ENCODE measurements around the gene ARAP1. TPM values are rescaled to one million over a fixed set of nuclear protein-coding genes. Genes with fewer than 3 reads are reported as not detected.
"Not testable (repeated sequence)": the region's sequence is repeated elsewhere in the genome, so short reads cannot be mapped to it uniquely, and the experiment has no call there.

The ARAP1 gene
- 54.4 and 61.7 TPM in 2 replicates for total RNA-seq (2014; rRNA removed; shearing (Covaris generic))

DNA sequence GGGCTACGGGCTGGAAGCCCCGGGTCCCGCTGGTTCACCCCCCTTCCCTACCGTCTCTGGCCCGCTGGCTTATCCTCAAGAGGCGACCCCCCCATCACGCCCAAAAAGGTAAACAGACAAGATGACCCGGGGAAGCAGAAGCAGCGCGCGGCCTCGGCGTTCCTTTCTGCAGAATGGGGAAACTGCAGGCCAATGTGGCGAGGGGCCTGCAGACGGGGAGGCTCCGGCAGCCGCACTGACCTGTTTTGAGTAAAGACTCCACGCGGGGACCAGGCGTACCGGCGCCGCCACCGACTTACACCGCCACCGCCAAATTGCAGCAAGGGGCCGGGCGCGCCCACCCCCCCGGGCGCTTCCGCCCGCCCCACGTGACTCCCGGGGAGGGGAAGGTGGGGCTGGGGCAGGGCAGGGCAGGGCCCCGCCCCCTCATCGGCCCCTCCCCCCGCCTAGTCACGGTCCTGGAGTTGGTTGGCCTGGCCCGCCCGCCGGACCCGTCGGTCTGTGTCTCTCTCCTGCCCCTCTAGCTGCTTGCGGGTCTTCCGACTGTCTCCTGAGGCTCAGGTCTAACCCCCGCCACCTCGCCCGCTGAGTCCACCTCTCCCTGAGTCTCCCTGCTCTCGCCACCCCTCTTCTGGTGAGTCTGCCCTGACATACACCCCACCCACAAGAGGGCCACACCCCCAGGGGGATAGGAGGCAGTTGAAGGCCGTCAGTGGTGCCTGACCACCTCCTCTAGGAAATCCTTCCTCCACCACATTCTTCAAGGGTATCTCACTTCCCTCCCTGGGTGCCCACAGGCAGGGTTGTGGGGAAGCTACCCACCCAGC, at the start of gene ARAP1:
TSS of gene ARAP1 (minus strand) at position 321 of the 827 bp plus-strand sequence. CDS start 25,280 bp downstream, outside the sequence.
- peak; percentile 94 for DNase-seq (ENCODE audit: low spot score)

DNA sequence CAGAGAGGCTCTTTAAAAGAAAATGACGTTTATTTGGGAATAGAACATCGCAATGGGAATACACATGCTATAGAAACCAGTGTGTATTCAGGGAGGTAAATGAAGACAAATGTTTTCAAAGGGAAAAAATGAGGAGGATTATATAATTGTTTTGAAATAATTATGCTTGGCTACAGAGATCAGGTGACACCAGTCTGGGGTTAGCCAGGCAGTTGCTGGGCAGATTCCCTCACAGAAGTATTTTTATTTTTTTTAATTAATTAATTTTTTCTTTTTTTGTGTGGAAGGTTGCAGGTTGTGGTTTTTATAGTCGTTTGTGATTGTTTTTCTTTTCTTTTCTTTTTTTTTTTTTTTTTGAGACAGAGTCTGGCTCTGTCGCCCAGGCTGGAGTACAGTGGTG, 47.2 kb upstream of the ARAP1 start:
- DNase-seq (ENCODE audit: low spot score) = no peak

DNA sequence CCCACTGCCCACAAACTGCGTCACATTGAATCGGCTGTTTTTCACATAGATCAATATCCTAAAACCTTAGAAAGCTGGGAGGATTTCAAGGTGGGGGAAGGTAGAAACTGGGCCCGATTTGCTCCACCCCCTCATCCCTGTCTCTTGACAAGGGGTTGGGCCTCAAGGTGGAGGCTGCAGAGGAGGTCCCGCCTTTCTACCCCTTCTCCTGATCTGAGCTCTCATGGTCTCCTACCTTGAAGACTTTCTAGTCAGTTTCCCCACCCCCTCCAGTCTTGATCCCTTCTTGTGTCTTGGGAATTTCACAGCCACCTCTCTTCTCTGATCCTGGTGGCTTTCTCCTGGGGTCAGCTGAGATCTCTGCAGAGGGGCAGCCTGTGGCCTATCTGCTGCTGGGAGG, 46.2 kb upstream of the ARAP1 start:
- no peak for DNase-seq (ENCODE audit: low spot score)

DNA sequence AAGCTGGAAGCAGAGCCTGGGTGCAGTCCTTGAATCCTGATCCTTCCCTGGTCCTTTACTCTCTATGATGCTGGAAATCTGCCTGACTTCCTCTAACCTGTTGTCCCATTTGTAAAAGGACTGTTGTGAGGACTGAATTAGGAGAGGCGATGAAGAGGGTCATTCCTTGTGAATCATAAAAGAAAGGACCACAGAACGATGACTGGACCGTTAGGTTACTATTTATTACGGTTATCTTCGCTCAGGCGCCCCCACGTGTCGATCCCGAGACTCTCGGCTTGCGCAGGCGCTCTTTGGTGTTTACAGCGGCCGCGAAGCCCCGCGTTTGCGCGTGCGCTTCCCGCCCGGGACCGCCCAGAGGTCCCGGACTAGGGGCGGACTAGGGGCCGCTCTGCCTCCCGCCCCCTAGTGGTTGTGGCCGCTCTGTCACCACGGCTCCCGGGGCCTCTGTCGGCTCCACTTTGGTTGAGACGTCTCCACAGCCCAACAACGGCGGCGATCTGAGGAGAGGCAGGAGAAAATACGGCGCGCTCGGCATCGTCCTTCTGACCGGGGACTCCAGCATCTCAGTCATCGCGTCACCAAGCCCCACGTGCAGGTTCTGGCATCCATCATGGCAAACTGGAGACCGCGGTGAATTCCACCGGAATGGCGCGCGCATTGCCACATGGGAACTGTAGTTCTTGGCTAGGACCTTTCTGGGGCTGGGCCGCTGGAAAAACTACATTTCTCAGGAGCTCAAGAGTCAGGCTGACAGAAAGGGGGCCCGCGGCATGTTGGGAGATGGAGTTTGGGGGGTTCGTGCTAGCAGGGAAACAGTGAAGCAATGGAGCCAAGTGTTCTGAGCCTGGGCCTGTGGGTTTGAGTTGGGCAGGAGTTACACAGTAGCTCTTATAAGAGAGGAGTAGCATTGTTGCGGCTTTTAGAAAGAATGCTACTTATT, 41.5 kb upstream of the ARAP1 start, which contains the start of gene STARD10:
TSS of gene STARD10 (minus strand) at position 623 of the 943 bp plus-strand sequence. CDS start 12,866 bp downstream, outside the sequence.
- DNase-seq (ENCODE audit: low spot score) = peak; percentile 93

DNA sequence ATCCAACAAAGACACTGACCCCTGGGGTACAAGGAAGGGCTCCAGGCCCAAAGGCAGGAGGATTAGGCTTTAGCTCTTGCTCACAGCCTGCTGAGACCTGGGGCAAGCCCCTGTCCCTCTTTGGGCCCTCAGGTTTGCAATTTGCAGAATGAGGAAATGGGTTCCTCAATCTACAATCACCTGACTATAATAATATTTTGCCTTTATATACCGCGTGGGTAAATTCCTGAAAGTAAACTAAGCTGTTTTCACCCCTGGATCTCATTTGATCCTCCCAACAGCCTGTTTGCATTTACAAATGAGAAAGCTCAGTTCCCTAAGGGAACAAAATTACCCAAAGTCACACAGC, 40.8 kb upstream of the ARAP1 start:
- DNase-seq (ENCODE audit: low spot score) = no peak

DNA sequence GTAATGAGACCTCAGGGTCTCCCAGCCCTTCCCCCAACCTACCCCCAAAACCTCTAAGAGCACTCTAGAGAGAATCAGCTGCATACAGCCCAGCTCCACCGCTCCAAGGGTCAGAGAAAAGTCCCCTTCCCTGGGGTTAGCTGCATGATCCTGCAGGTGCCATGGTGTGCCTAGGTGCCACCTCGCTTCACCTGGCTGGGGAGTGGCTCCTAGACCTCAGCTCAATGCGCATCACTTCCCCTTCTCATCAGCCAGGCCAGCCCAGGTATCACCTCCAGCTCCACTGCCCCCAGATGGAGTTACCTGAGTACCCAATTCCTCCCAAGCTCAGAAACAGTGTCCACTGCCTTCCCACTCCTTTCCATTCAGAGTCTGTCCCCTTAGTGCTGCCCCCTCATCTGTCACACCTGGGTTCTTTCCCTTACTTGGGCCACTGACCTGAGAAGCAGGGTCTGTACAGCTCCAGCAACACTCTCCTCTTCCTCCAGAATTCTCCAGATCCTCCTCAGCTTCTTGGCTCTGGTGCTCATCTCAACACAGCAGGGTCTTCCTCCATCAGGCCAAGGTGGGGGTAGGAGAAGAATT, 40.3 kb upstream of the ARAP1 start:
- DNase-seq (ENCODE audit: low spot score) = no peak

DNA sequence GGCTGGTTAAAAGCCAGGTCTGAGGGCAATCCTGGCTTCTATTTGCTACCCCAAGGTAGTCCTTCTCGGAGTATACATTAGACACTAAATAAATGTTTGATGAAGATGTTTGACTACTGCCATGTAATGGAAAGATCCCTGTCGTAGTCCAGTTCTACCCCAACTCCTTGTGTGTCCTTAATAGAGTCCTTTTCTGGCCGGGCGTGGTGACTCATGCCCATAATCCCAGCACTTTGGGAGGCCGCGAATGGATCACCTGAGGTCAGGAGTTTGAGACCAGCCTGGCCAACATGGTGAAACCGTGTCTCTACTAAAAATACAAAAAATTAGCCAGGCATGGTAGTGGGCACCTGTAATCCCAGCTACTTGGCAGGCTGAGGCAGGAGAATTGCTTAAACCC, 39.0 kb upstream of the ARAP1 start:
- DNase-seq (ENCODE audit: low spot score) = not testable (repeated sequence)

DNA sequence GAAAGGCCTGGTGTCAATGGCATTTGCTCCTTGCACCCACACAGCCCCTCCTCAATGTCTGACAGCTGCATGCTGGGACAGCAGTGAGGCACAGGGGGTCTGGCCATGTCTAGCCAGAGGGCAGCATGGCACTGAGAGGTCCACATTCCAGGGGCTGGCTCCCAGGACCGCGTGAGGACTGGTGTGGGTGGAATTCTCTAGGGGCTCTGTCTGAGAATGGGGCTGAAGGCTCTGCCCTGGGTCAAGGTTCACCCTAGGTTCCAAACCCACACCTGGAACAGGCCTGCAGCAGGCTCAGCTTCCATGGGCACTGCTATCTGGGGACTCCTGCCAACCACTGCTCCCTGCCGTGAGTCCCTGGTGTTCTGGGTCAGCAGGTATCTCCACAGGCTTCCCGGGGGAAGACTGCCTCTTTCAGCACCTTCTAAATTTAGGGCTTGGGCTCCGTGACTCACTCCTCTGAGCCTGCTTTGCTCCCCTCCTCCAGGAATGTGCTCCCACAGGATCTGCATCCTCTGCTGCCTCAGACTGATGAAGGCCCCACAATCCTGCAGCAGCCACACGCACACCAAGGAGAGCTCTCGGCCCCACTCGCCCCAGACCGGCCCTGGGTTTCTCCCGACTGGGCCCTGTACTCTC, 37.4 kb upstream of the ARAP1 start:
- DNase-seq (ENCODE audit: low spot score) = peak; percentile 85

DNA sequence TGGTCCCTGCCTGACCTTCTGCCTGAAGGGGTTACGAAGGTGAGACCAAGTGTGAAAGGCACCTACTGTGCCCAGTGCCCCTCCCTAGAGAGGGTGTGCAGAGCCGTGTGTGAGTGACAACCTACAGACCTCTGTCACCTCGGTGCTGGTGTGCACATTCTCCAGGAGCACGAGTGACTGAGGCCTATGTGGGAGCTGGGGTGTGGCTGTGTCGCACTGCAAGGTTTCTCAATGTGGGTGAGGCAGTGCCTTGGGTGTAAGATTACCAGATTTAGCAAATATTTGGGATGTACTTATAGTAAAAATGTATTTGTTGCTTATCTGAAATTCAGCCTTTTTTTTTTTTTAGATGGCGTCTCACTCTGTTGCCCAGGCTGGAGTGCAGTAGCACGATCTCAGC, 36.0 kb upstream of the ARAP1 start:
- DNase-seq (ENCODE audit: low spot score) = no peak

DNA sequence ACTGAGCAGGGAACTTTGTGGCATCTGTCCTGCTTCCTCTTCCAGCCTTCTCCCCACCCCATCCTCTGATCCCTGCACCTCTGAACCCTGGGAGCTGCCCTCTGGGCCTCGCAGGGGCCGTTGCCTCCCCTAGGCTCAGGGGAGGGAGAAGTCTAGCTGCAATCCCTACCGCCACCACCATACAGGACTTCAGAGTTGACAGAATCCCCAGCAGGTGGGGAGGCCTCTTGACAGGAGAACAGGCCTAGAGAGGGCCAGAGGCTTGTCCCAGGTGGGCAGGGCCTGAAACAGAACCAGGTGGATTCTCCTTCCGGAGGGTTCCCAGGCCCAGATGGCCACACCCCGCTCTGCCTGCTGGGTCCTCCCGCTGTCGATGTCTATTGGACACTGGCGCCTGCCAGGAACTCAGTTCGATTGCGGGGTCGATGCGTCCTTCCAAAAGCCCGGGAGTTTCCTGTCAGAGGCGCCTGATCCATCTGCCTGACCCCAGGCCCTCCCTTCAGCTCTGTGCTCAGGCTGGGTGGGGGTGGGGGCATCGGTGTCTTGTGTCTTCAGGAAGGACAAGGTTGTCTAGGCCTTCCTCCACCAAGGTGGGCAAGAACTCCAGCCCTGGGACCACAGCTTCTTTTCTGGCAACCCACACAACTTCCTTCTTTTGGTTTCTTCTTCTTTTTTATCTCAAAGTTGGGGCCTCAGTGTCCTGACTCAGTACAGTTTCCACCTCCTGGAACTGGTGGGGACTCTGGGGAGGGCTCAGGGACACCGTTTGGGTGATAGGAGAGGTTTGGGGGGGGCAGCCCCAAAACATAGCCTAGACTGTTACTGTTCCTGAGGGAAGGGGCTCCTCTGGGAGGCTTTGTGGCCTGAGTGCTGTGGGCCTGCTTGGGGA, 35.3 kb upstream of the ARAP1 start:
- DNase-seq (ENCODE audit: low spot score) = no peak

DNA sequence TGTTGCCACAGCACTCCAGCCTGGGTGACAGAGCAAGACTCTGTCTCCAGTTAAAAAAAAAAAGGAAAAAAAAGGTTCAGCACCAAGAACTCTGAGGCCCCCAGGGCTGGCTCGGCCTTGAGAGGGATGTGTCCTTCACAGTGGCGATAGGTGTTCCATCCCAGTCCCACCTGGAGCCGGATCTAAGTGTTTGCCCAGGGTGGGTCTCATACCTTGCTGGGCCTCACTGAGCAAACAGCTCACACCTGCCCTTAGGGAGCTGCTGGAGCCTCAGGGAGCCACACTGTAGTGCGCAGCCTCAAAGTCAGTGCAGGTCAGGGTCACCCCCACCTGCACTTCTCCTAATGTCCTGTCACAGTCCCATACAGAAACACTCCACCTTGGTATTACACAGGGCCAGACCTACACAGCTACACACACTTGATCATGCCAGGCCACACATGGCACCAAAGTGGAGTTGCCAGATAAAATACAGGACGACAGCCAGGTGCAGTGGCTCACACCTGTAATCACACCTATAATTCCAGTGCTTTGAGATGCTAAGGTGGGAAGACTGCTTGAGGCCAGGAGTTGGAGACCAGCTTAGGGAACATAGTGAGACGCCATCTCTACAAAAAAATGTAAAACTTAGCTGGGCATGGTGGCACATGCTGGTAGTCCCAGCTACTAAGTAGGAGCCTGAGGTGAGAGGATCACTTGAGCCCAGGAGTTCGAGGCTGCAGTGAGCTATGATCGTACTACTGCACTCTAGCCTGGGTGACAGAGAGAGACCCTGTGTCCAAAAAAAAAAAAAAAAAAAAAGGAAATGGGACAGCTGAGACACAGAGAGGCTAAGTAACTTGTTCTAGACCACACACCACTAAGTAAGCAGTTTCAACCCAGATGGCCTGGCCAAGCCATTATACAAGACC, 34.4 kb upstream of the ARAP1 start:
- no peak for DNase-seq (ENCODE audit: low spot score)

DNA sequence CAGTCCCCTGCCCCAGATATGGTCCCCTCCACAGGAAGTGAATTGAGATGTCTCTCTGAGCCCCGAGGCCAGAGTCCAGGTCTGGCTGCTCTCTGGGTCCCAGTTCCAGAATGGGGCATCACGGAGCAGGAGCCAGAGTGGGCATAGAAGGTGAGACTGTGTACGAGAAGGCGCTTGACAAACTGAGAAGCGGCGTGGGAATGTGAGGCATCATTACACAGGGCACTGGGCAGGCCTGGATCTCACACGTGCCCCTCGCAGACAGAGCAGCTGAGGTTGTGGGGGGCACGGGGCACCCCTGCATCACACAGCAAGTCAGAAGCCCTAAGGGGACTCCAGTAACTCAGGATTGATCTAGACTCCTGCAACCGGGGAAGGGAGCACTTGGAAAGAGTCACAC, 32.5 kb upstream of the ARAP1 start:
- no peak for DNase-seq (ENCODE audit: low spot score)

DNA sequence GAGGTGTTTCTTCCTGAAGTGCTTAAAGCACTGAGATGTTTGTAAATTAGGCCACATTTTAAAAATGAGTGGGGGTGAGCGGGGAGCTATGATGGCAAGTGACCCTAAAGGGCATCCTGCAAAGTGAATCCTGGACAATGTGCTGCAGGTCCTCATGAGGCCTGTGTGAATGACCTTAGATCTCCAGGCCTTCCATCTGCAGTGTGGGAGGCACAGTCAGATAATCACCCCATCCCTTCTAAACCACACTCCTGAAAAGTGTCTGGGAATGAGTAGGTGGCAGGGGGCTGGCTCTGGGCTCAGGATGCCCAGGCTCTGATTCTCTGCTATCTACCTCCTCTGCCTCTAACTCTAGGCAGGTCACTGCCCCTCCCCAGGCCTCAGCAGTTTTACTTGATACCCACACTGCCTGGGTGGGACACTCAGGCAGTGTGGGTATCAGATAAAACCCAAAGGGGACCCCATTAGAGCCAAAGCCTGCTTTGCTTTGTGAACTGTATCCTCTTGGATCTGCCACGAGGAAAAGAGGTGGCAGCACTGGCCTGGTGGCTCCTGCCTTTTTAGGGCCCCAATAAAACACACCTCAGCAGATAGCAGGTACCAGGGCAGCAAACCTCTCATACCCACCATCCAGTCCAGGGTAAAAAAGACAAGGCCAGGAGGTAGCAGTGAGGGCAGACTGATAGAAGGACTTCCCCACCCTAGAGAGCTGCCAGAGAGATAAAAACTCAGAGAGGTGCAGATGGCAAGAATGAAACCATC, 31.1 kb upstream of the ARAP1 start:
- no peak for DNase-seq (ENCODE audit: low spot score)

DNA sequence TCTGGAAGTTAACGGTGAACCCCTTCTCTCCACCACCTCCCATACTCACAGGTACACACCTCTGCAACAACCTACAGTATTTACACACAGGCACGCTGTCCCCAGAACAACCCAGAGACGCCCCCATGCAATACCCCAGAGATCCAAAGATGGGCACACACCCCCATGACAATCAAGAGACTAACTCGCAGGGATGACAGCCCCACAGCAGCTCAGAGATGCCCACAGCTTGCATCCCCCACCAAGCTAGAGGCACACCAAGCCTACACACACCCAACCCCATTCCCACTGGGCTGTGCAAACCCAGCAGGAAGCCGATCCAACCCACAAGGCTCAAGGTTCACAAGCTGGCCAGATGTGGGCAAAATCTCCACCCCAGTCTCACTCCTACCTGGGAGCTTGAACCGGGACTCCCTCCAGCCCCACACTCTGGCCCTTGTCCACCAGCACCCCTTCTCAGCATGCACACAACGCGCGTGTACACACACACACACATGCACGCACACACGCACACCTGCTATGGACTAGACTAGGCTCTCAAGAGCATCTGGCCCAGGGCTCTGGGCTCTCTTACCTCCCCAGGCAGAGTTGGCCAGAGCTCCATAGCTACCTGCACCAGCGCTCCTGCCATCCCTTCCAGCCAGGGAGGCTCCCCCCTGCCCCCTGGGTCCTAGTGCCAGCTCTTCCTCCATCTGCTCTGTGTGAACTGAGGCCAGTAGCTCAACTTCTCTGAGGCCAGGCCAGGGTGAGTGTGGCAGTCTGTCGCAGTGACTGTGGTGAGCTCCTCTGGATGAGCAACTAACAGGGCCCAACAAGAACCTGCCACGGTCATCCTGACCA, 30.1 kb upstream of the ARAP1 start:
- DNase-seq (ENCODE audit: low spot score) = no peak

DNA sequence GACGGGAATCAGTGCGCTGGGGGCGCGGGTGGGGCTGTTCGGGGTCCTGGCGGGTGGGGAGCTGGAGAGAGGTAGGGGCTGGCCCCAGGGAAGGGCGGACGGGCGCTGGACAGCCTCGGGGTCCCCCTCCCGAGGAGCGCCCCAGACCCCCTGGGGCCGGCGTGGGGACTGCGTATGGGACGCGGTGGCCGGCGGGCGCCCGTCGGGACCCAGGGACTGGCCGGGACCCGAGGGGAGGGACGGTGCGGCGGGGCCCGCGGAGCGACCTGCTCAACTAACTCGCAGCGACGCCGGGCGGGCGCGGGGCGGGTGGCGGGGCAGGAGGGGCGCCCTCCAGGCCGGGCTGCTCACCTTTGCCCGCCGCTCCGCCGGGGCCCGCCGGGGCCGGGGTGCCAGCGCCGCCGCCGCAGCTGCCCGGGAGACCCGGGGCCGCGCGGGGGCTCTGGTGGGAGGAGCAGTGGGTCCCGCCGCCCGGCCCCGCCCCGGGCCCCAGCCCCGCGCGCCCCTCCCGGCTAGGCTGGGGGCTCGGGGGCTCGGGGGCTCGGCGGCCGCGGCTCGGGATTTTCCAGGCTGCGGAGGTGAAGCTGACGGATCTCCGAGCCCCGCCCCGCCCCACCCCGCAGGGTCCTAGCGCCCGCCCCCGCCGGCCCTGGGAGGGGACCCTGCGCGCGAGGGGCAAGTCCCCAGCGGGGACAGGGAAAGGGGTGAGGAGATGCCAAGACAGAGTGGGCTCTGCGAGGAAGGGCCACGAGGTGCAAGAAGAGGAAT, 29.3 kb upstream of the ARAP1 start:
- DNase-seq (ENCODE audit: low spot score) = no peak

DNA sequence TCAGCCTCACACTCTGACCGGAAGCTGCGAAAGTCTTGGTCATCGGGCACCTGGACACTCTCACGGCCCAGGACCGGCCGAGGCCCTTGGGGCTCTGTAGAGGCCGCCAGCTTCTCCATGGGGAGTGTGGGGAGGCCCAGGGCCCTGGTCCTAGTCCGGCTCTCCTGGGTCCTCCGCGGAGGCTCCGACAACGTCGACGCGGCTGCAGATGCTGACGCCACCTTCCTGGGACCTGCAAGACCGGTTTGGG, 28.8 kb upstream of the ARAP1 start:
- DNase-seq (ENCODE audit: low spot score) = no peak

DNA sequence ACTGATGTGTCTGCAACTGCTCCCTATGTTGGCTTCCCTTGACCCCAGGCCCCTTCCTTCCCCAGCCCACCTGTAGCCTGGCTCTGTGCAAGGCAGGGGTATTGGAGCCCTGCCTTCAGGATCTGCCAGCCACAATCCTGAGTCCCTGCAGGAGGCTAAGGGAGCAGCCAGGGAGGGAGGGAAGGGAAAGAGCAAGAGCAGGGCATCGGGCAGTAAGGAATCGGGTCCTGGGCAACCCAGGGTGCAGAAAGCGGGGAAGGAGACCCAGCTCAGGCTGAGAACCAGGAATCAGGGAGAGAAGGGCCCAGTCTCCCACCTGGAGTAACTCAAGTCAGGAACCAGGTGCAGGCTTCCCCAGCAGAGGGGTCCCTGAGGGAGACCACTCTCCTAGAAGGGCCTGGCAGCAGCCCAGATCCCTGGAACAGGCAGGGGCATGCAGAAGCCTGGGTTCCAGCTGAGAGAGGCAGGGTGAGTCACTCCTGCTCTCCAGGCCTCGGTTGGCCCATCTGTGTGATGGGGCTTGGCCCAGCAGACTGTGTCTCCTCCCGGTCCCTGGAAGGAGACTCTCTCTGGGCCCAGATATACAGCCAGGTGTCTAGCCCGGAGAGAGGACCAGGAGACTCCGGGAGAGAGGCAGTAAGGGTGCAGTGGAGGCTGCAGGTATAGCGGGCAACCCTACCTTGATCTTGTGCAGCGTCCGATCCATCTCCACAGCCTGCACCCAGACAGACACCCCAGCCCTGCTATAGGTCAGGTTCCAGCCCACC, 28.3 kb upstream of the ARAP1 start:
- DNase-seq (ENCODE audit: low spot score) = no peak
